DND-41 (cell line): Measurements from ENCODE around the gene TCHHL1.

Source experiments
- ATAC-seq: fragments of 200-7000 bp; cut with Tn5 transposase; 3 replicates; pipeline ENCODE4 v1.9.1; 2021; ENCODE audit warnings: low read depth; ENCODE audit not compliant: insufficient read depth
- DNase-seq: peaks from one replicate; pipeline ENCODE4 v3.0.0-alpha.2; 2020
- H2AFZ ChIP-seq: 2 replicates; pipeline ENCODE4 v1.6.0; 2012; ENCODE audit warnings: low read depth, low read length
- H3K27ac ChIP-seq: 2 replicates; pipeline ENCODE4 v1.5.1; 2012; ENCODE audit warnings: low read length, inconsistent platforms
- H3K27me3 ChIP-seq: fragments of 200-600 bp; sonication (generic); 2 replicates; pipeline ENCODE4 v1.6.0; 2012; ENCODE audit warnings: low read length, mild to moderate bottlenecking, inconsistent platforms; ENCODE audit not compliant: insufficient read depth, poor library complexity
- H3K36me3 ChIP-seq: 2 replicates; pipeline ENCODE4 v1.5.1; 2012; ENCODE audit warnings: low read length, inconsistent platforms; ENCODE audit not compliant: insufficient read depth
- H3K4me1 ChIP-seq: 2 replicates; pipeline ENCODE4 v1.5.1; 2012; ENCODE audit warnings: mild to moderate bottlenecking, low read length; ENCODE audit not compliant: insufficient read depth
- H3K4me2 ChIP-seq: 2 replicates; pipeline ENCODE4 v1.6.0; 2012; ENCODE audit warnings: mild to moderate bottlenecking, moderate library complexity, low read length, inconsistent platforms; ENCODE audit not compliant: insufficient read depth
- H3K4me3 ChIP-seq, 2 experiments: fragments of 200-600 bp in 1 of 2; shearing (Covaris generic) in 1 of 2; 2 replicates each; pipeline ENCODE4 v1.5.1; 2012 to 2016; ENCODE audit warnings: inconsistent platforms in 2 of 2, low read length in 2 of 2, mild to moderate bottlenecking in 2 of 2, low read depth in 1 of 2, moderate library complexity in 1 of 2
- H3K79me2 ChIP-seq: 2 replicates; pipeline ENCODE4 v1.6.0; 2012; ENCODE audit warnings: low read length, inconsistent platforms; ENCODE audit not compliant: insufficient read depth
- H3K9ac ChIP-seq: 2 replicates; pipeline ENCODE4 v1.6.0; 2012; ENCODE audit warnings: low read depth, mild to moderate bottlenecking, inconsistent platforms, low read length, moderate library complexity
- H3K9me3 ChIP-seq: 2 replicates; pipeline ENCODE4 v1.5.1; 2012; ENCODE audit warnings: low read length, moderate library complexity, mild to moderate bottlenecking, inconsistent platforms; ENCODE audit not compliant: insufficient read depth, severe bottlenecking
- H4K20me1 ChIP-seq: 2 replicates; pipeline ENCODE4 v1.6.0; 2012; ENCODE audit warnings: low read length; ENCODE audit not compliant: insufficient read depth
- EZH2 ChIP-seq: IDR thresholded peaks from 3 replicates; pipeline ENCODE4 v1.6.1; 2012; ENCODE audit warnings: borderline replicate concordance, low read depth, mild to moderate bottlenecking, moderate library complexity, low read length, inconsistent platforms; ENCODE audit not compliant: severe bottlenecking
- TF ChIP-seq, protein P1 (sequence below): IDR thresholded peaks from 2 replicates; pipeline ENCODE4 v1.5.1; 2012; ENCODE audit warnings: borderline replicate concordance, low read length, moderate library complexity, mild to moderate bottlenecking; ENCODE audit not compliant: poor library complexity, severe bottlenecking; ENCODE audit errors: extremely low read depth

TCHHL1 gene

DNA sequence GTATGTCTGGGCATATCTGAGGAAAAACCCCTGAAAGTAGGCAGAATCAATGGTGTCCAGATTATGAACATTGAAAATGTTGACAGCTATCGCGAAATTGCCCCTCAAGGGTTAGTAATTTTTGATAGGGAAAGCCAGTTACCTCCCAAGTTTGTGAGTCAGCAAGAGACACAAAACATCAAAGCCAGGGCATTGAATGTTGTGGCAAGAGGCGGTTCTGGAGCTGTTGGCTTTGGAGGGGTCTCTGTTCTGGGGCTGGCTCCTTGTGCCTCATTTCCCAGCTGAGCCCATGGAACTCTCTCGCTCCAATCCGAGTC is 41.5 kb downstream of the TCHHL1 start:
- Histone ChIP-seq H3K36me3 (no peaks in the 10 kb centered on the region), H2AFZ (peak overlapping the region; percentile 74), H3K4me1 (peaks cover 28% of the 10 kb centered on the region), H3K9me3 (no peaks in the 10 kb centered on the region), H3K9ac (peak overlapping the region; percentile 60), H3K27ac (peak overlapping the region; percentile 89), H3K4me2 (peak overlapping the region; percentile 66), H3K79me2 (no peaks in the 10 kb centered on the region), H4K20me1 (no peaks in the 10 kb centered on the region), H3K4me3 (peak overlapping the region in 1 of 2 experiments; percentile 48; a peak in 2 of 4 replicates), H3K27me3 (peaks cover 6% of the 10 kb centered on the region)
- ATAC-seq (peak; percentile 0; the same call in 1 of the 3 replicates), DNase-seq (no peak)
- no peak for TF ChIP-seq EZH2
- TF ChIP-seq, protein P1, sequence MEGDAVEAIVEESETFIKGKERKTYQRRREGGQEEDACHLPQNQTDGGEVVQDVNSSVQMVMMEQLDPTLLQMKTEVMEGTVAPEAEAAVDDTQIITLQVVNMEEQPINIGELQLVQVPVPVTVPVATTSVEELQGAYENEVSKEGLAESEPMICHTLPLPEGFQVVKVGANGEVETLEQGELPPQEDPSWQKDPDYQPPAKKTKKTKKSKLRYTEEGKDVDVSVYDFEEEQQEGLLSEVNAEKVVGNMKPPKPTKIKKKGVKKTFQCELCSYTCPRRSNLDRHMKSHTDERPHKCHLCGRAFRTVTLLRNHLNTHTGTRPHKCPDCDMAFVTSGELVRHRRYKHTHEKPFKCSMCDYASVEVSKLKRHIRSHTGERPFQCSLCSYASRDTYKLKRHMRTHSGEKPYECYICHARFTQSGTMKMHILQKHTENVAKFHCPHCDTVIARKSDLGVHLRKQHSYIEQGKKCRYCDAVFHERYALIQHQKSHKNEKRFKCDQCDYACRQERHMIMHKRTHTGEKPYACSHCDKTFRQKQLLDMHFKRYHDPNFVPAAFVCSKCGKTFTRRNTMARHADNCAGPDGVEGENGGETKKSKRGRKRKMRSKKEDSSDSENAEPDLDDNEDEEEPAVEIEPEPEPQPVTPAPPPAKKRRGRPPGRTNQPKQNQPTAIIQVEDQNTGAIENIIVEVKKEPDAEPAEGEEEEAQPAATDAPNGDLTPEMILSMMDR: no peak

DNA sequence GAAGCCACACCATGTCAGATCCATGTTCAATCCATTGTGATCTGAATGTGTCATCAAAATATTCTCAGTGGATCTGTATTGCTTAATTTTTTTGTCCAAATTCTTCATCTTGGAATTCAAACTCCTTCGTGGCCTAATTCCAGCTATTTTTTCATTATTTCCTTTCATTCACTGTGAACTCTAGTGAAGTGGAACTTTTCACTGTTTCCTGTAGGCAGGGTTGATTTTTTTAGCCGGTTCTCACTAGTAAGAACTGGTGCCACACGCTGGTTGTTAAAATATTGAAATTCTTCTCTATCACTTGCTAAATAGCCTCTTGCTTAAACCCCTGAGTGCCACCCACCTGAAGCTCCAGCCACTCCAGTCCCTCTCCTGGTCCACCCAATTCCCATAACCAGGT is 44.5 kb downstream of the TCHHL1 start:
- no peaks in the 10 kb centered on the region for H3K79me2 ChIP-seq
- H4K20me1 ChIP-seq: no peaks in the 10 kb centered on the region
- ATAC-seq (no peak), DNase-seq (no peak)
- H3K9me3 ChIP-seq: no peaks in the 10 kb centered on the region
- H3K9ac ChIP-seq: no peak overlapping the region
- no peak for TF ChIP-seq EZH2
- TF ChIP-seq, protein P1: no peak
- no peak overlapping the region for H2AFZ ChIP-seq
- H3K4me1 ChIP-seq: peaks cover 23% of the 10 kb centered on the region
- H3K4me3 ChIP-seq: no peak overlapping the region
- H3K4me2 ChIP-seq: no peak overlapping the region
- H3K27me3 ChIP-seq: no peaks in the 10 kb centered on the region
- H3K36me3 ChIP-seq: no peaks in the 10 kb centered on the region
- no peak overlapping the region for H3K27ac ChIP-seq

DNA sequence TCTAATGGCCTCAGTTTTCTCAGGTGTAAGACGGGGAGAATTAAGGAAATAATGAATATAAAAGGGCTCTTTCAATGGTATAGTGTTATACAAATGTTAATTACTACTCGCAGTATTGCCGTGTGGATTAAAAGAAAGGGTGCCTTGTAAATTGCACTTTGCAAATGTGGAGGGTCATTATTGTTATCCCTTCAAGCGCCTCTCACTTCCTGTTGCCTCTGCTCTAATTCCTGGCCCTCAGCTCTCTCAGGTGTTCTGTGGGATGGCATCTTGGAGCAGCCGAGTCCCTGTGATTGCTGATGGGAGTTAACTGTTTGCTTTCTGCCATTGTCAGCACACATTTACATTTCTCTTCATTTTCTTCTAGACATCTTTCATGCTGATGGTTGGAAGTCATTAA is 45.0 kb downstream of the TCHHL1 start:
- Histone ChIP-seq H4K20me1 (no peaks in the 10 kb centered on the region), H3K4me2 (no peak overlapping the region), H3K9me3 (no peaks in the 10 kb centered on the region), H3K36me3 (no peaks in the 10 kb centered on the region), H3K4me3 (no peak overlapping the region), H3K9ac (no peak overlapping the region), H3K27me3 (no peaks in the 10 kb centered on the region), H3K79me2 (no peaks in the 10 kb centered on the region), H2AFZ (no peak overlapping the region), H3K27ac (no peak overlapping the region), H3K4me1 (peaks cover 23% of the 10 kb centered on the region)
- DNase-seq (no peak), ATAC-seq (no peak)
- no peak for TF ChIP-seq EZH2
- TF ChIP-seq, protein P1: no peak

DNA sequence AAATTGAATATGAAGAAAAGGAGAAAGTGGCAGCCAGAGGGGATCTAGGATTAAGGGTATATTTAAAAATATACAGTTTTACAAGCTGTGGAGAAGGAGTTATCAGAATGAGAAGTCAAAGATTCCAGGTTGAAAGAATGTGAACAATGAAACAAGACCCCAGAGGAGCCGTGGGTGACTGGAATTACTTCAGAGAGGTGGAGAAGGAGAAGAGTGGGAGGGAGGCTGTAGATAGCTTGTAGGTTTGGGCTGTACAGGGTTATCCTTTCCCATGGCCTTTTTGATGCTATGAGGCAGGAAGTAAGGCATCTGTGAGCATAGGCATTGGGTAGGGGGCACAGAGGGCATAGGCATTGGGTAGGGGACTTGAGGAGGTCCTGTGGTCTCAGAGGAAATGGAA is 46.8 kb downstream of the TCHHL1 start:
- ATAC-seq: 0 out of 3 replicates have a peak, but pooled peaks have one; percentile 45
- Histone ChIP-seq H3K9me3 (no peaks in the 10 kb centered on the region), H4K20me1 (no peaks in the 10 kb centered on the region), H3K4me3 (no peak overlapping the region), H3K4me2 (no peak overlapping the region), H3K27ac (no peak overlapping the region), H3K36me3 (no peaks in the 10 kb centered on the region), H2AFZ (no peak overlapping the region), H3K79me2 (peaks cover 2% of the 10 kb centered on the region; the same call in 1 of the 2 replicates), H3K9ac (no peak overlapping the region), H3K27me3 (no peaks in the 10 kb centered on the region), H3K4me1 (peaks cover 21% of the 10 kb centered on the region)
- no peak for TF ChIP-seq EZH2
- TF ChIP-seq, protein P1: no peak
- no peak for DNase-seq
